ENCODE measurements around the gene DET1. TPM values are rescaled to one million over a fixed set of nuclear protein-coding genes. Genes with fewer than 3 reads are reported as not detected.
"Not testable (repeated sequence)": the region's sequence is repeated elsewhere in the genome, so short reads cannot be mapped to it uniquely, and the experiment has no call there.

Gene DET1
- total RNA-seq, 1 donor from 2014 or later, result 3.2 TPM

DNA sequence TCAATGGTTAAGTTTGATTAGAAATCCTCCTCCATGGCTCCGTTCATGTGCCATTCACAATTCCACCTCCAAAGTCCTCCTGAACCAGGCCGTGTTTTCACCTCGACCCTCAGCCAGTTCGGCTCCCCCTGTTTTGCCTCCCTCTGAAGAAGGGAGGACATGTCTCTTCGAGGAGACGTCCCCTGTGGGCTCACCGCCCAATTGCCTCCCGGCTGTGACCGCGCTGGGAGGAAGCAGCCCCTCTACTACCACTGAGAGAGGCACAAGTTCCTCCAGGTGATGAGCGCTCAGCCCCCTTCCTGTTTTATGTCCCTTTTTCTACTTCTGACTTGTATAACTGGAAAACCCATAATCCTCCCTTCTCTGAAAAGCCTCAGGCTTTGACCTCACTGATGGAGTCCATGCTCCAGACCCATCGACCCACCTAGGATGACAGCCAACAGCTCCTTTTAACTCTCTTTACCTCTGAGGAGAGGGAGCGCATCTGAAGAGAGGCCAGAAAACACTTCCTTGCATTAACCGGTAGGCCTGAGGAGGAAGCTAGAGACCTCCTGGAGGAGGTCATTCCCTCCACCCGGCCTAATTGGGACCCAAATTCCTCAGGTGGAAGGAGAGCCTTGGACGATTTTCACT lies 4.7 kb downstream of the DET1 start:
- Histone ChIP-seq H3K27me3 (ENCODE audit: control insufficient read depth, insufficient read depth, low read length) (no peaks in the 10 kb centered on the region), H3K4me3 (ENCODE audit: low read depth, low read length) (no peak overlapping the region), H3K36me3 (ENCODE audit: control insufficient read depth, insufficient read depth, low read length) (no peaks in the 10 kb centered on the region)
- DNase-seq (ENCODE audit: low read depth) (no peak), FAIRE-seq (no peak)
- TF ChIP-seq CTCF (IDR thresholded peaks at IDR 0.05; ENCODE audit: insufficient read depth, low read length, severe bottlenecking), result no peak

DNA sequence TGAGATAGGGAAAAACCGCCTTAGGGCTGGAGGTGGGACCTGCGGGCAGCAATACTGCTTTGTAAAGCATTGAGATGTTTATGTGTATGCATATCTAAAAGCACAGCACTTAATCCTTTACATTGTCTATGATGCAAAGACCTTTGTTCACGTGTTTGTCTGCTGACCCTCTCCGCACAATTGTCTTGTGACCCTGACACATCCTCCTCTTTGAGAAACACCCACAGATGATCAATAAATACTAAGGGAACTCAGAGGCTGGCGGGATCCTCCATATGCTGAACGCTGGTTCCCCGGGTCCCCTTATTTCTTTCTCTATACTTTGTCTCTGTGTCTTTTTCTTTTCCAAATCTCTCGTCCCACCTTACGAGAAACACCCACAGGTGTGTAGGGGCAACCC lies 5.4 kb downstream of the DET1 start:
- DNase-seq (ENCODE audit: low read depth); H3K36me3 ChIP-seq (ENCODE audit: control insufficient read depth, insufficient read depth, low read length); FAIRE-seq; H3K4me3 ChIP-seq (ENCODE audit: low read depth, low read length); H3K27me3 ChIP-seq (ENCODE audit: control insufficient read depth, insufficient read depth, low read length): not testable (repeated sequence)

DNA sequence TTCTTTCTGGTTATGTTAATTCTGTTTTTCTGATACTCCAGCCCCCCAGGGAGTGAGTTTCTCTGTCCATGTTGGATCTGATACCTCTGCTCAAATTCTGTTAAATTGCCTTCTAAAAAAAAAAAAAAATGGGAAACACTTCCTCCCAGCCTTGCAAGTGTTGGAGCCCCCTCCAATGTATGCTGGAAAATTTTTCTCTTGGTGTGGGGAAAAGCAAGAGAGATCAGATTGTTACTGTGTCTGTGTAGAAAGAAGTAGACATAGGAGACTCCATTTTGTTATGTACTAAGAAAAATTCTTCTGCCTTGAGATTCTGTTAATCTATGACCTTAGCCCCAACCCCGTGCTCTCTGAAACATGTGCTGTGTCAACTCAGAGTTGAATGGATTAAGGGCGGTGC lies 6.1 kb downstream of the DET1 start:
- H3K4me3 ChIP-seq (ENCODE audit: low read depth, low read length); DNase-seq (ENCODE audit: low read depth); H3K36me3 ChIP-seq (ENCODE audit: control insufficient read depth, insufficient read depth, low read length); FAIRE-seq; H3K27me3 ChIP-seq (ENCODE audit: control insufficient read depth, insufficient read depth, low read length): not testable (repeated sequence)

- no peak for TF ChIP-seq CTCF (IDR thresholded peaks at IDR 0.05; ENCODE audit: insufficient read depth, low read length, severe bottlenecking)
- Histone ChIP-seq H3K27me3 (ENCODE audit: control insufficient read depth, insufficient read depth, low read length) (no peaks in the 10 kb centered on the region), H3K4me3 (ENCODE audit: low read depth, low read length) (no peak overlapping the region), H3K36me3 (ENCODE audit: control insufficient read depth, insufficient read depth, low read length) (no peaks in the 10 kb centered on the region)
- DNase-seq (ENCODE audit: low read depth), result no peak
- FAIRE-seq, result no peak
Observed at GRCh38 chr15:88539441-88539840, 7.0 kb downstream of the DET1 start.

DNA sequence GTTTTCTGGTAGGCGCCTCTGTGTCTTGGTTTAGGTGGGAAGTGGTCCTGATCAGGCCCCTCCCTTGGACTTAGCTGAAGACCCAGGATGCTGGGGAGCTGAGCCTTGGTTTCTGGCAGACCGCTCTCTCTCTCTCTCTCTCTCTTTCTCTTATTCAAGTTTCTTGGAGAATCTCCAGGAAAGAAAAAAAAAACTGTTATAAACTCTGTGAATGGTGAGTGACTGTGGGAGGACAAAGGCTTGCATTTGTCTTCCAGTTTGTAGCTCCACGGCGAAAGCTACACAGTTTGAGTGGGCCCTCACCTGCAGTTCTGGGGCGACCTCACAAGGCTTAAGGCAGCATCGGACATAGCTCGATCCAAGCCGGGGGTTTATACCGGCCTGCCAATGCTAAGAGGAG lies 7.5 kb downstream of the DET1 start:
- FAIRE-seq (no peak), DNase-seq (ENCODE audit: low read depth) (no peak)
- Histone ChIP-seq H3K36me3 (ENCODE audit: control insufficient read depth, insufficient read depth, low read length) (no peaks in the 10 kb centered on the region), H3K27me3 (ENCODE audit: control insufficient read depth, insufficient read depth, low read length) (no peaks in the 10 kb centered on the region), H3K4me3 (ENCODE audit: low read depth, low read length) (no peak overlapping the region)
- TF ChIP-seq CTCF (IDR thresholded peaks at IDR 0.05; ENCODE audit: insufficient read depth, low read length, severe bottlenecking), result no peak

DNA sequence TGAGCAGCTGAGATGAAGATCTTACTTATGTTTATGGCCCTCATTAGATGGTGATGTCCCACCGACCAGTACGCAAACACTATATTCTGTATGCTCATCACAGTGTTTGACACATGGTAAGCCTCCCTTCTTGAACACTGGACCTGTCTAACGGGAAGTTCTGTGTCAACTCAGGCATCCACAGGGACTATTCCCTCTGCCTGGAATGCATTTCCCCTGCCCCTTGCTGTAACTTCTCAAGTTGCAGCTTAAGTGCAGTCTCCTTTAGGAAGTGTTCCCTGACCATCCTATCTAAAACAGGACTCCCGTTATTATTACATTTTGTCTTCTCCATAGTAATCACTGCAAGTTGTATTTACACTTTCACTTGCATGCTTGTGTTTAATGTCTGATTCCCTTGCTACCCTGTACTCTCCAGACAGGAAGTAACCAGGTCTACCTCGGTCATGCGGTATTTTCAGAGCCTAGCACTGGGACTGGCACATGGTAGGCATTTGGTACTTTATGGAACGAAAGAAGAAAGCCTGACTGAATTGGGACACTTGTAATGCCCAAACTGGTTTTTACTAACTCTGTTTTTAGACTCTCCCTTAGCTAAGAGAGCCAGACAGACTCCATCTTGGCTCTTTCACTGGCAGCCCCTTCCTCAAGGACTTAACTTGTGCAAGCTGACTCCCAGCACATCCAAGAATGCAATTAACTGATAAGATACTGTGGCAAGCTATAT lies 8.7 kb downstream of the DET1 start:
- Histone ChIP-seq H3K27me3 (ENCODE audit: control insufficient read depth, insufficient read depth, low read length) (no peaks in the 10 kb centered on the region), H3K36me3 (ENCODE audit: control insufficient read depth, insufficient read depth, low read length) (no peaks in the 10 kb centered on the region), H3K4me3 (ENCODE audit: low read depth, low read length) (no peak overlapping the region)
- DNase-seq (ENCODE audit: low read depth), result no peak
- no peak for FAIRE-seq
- no peak for TF ChIP-seq CTCF (IDR thresholded peaks at IDR 0.05; ENCODE audit: insufficient read depth, low read length, severe bottlenecking)
